ENCODE results near the gene MSI2. TPM values are rescaled to one million over a fixed set of nuclear protein-coding genes. Genes with fewer than 3 reads are reported as not detected.

Gene MSI2
- total and polyA plus RNA-seq, 7 donors: 12.6 to 25.8 (median 21.3) TPM

DNA sequence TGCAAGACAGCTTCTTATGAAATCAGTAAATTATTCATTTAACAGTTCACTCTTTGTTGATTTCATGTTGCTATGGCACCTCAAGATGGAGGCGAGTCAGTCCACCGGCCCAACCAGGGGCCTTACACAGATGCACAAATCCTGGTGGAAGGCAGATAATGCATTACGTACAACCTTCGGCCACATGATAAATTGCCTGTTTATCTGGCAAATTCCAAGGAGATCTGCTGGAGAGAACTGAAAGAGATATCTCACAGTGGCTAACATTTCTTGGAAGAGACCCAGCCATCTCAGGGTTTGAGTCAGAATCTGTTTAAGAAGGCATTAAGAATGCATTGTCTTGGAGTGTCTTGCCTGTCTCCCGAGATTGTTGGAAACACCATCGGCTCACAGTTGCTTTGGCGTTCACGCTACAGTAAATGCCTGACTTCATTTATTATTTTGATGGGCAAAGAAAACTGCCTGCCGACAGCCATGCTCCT is 225.6 kb downstream of the MSI2 start:
- peak in 3 of 4 donors; percentile 31 to 50 (median 32) for TF ChIP-seq POLR2AphosphoS5 (IDR thresholded peaks at IDR 0.05)
- TF ChIP-seq, protein P1, sequence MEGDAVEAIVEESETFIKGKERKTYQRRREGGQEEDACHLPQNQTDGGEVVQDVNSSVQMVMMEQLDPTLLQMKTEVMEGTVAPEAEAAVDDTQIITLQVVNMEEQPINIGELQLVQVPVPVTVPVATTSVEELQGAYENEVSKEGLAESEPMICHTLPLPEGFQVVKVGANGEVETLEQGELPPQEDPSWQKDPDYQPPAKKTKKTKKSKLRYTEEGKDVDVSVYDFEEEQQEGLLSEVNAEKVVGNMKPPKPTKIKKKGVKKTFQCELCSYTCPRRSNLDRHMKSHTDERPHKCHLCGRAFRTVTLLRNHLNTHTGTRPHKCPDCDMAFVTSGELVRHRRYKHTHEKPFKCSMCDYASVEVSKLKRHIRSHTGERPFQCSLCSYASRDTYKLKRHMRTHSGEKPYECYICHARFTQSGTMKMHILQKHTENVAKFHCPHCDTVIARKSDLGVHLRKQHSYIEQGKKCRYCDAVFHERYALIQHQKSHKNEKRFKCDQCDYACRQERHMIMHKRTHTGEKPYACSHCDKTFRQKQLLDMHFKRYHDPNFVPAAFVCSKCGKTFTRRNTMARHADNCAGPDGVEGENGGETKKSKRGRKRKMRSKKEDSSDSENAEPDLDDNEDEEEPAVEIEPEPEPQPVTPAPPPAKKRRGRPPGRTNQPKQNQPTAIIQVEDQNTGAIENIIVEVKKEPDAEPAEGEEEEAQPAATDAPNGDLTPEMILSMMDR (IDR thresholded peaks at IDR 0.05): no peak
- intact Hi-C loops (cut with DNase I): no loop called here
- no peaks in the 10 kb centered on the region for H3K9me3 ChIP-seq
- H3K27ac ChIP-seq: peak overlapping the region in 3 of 4 donors; percentile 27 to 66 (median 45)
- DNase-seq: no peak
- peaks cover 0 to 50% (median 40%) of the 10 kb centered on the region in 4 donors for H3K4me1 ChIP-seq
- WGBS, 2 donors: 79 to 86% methylated on average over 9 of the region's 9 CpGs
- no peaks in the 10 kb centered on the region for H3K36me3 ChIP-seq
- H3K27me3 ChIP-seq: no peaks in the 10 kb centered on the region
- no peak overlapping the region for H3K4me3 ChIP-seq

DNA sequence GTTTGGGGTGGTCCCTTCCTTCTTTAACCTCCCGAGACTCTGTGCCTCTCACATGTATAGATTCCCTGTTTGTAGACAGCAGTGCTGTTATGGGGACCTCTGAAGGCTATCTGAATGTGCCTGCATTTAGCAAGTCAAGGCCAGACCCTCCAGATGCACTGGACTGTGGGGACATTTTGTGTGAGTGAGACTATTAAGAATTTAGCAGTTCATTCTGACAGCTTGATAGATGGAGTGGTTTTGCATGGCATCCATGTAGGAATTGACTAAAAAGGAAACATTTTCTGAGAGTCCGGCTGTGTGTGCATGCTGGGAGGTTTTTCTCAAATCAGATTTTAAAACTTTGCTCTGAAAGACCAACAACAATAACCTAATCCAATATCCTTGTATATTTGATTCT is 226.3 kb downstream of the MSI2 start:
- TF ChIP-seq POLR2A (IDR thresholded peaks at IDR 0.05) (no peak), EP300 (IDR thresholded peaks at IDR 0.05) (no peak), POLR2AphosphoS5 (IDR thresholded peaks at IDR 0.05) (no peak)
- TF ChIP-seq, protein P1 (IDR thresholded peaks at IDR 0.05): no peak
- intact Hi-C loops (cut with DNase I): no loop called here
- no peak for DNase-seq
- Histone ChIP-seq H3K36me3 (no peaks in the 10 kb centered on the region), H3K9me3 (no peaks in the 10 kb centered on the region), H3K4me1 (peaks cover 0 to 54% (median 43%) of the 10 kb centered on the region in 4 donors), H3K27ac (peak overlapping the region in 2 of 4 donors; percentile 45 to 66), H3K4me3 (no peak overlapping the region), H3K27me3 (no peaks in the 10 kb centered on the region)
- 94 to 95% methylated on average over 2 of the region's 2 CpGs for WGBS, 2 donors

DNA sequence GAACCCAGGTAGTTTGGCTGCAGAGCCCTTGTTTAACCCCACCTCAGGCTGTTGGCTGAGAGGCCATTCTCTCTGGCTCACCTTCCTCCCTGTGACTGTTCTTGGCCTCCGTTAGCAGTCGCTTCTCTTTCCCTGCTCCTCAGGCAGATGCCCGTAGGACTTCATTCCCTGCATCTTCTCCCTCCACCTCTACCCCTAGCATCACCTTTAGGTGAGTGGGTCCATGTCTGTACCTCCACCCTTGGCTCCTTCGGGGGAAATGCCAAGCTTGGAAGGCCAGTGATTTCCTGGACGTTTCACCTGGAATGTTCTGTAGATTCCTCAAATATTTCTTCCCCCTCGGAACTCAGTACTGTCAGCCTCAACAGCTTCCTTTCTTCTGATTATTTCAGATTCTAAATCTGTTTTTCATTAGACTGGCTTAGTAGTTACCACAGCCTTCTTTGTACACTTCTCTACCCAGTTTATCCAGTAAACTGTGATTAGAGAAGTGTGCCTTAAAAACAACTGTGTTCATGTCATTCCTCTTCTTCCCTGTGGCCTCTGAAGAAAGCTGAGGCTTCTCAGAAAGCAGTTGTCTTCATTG is 227.9 kb downstream of the MSI2 start:
- Histone ChIP-seq H3K27ac (no peak overlapping the region), H3K9me3 (no peaks in the 10 kb centered on the region), H3K4me1 (peaks cover 0 to 49% (median 44%) of the 10 kb centered on the region in 4 donors), H3K36me3 (no peaks in the 10 kb centered on the region), H3K4me3 (no peak overlapping the region), H3K27me3 (no peaks in the 10 kb centered on the region)
- no peak for TF ChIP-seq POLR2A (IDR thresholded peaks at IDR 0.05)
- TF ChIP-seq, protein P1 (IDR thresholded peaks at IDR 0.05): no peak
- no peak for DNase-seq
- intact Hi-C loops (cut with DNase I): no loop called here
- WGBS, 2 donors: 94% methylated on average over 6 of the region's 6 CpGs

DNA sequence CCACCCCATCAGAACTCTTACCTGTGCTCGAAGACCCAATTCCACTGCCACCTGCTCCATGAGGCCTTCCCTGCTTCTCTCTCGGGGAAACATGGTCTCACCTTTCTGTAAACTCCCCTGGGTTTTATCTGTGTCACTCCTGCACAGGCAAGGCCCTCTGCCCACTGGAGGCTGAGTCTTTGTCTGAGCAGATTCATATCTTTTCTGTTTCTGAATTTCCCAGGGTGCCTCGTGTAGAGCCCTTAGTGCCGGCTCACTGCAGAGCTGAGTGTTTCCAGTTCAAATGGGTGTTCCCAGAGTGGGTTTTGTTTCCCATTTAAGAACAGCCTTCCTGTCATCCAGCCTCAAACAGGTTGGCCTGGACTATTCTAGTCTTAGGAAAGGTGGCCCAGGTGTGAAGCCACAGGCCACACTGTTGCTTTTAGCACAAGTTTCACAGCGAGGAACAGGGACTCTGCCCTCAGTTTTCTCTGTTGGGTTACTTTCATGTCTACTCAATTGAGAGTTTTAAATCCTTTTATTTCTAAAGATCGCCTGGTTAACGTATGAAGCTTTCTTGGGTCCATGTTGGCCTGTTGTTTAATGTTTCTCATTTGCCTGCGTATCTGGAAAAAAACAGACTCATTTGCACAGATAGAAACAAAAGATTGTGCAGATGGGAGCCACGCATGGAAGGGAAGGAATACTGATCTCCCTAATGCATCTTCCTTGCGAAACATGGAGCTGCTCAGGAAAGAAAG is 228.7 kb downstream of the MSI2 start:
- DNase-seq: no peak
- Histone ChIP-seq H3K4me1 (peaks cover 0 to 50% (median 43%) of the 10 kb centered on the region in 4 donors), H3K36me3 (no peaks in the 10 kb centered on the region), H3K9me3 (no peaks in the 10 kb centered on the region), H3K27me3 (no peaks in the 10 kb centered on the region), H3K27ac (no peak overlapping the region), H3K4me3 (no peak overlapping the region)
- TF ChIP-seq POLR2A (IDR thresholded peaks at IDR 0.05): no peak
- TF ChIP-seq POLR2AphosphoS5 (IDR thresholded peaks at IDR 0.05): no peak
- TF ChIP-seq EP300 (IDR thresholded peaks at IDR 0.05): no peak
- TF ChIP-seq, protein P1 (IDR thresholded peaks at IDR 0.05): no peak
- intact Hi-C loops (cut with DNase I): no loop called here
- WGBS, 2 donors: 87 to 95% methylated on average over 10 of the region's 10 CpGs

All from sigmoid colon (tissue), 7 donors.